ENCODE measurements around the gene GSTM2.
A peak's percentile ranks its signal among the peaks of the same experiment; 100 is the strongest.
"Not testable (repeated sequence)": the region's sequence is repeated elsewhere in the genome, so short reads cannot be mapped to it uniquely, and the experiment has no call there.

Gene GSTM2

DNA sequence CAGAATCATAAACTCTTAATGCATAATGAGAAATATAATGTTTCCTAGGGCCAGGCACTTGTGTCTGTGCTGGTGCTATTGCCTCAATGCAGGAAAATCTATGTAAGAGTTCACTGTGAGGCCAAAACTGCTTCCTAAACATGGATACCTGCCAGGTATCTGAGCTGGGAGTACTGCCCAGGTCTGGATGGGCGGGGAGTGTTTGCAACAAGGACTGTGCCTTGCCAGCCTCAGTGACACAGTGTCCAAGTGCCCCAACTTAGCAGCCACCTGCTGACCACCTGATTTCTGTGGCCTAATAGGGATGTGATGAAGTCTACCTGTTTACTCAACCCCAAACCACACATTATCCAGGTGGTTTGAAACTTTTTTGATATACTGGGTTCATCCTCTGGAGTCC is 17.5 kb downstream of the GSTM2 start:
- not testable (repeated sequence) for DNase-seq

DNA sequence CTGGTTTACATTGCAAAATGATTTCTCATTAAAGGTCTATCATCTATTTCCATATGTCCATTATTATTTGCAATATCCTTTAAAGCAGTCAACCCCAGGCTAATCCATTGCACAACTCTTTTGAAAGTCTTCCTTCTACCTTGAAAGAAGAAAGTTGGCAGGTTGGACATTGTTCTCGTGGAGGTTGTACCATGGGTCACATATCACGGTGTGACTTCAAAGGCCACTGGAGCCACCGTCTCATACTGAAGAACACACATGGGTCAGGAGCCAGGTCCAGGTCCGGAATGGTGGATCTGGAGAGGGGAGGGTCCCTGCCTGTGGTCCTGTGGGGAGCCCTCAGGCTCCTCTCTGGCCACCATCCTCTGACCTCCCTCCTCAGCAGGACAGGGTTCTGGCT is 18.0 kb downstream of the GSTM2 start:
- DNase-seq = not testable (repeated sequence)

DNA sequence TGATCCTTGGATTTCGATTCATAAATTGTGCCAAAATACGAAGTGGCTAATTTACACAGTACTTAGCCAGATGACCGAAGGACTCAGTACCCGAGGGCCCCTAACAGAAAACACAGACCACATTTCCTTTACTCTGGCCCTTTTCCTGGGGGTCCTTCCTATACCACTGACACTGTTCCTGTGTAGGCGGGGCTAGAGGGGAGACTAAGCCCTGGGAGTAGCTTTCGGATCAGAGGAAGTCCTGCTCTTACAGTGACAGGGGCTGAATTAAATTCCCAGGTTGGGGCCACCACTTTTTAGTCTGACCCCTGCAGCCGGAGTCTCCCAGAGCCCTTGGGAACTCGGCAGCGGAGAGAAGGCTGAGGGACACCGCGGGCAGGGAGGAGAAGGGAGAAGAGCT is 19.3 kb downstream of the GSTM2 start:
- DNase-seq = not testable (repeated sequence)

DNA sequence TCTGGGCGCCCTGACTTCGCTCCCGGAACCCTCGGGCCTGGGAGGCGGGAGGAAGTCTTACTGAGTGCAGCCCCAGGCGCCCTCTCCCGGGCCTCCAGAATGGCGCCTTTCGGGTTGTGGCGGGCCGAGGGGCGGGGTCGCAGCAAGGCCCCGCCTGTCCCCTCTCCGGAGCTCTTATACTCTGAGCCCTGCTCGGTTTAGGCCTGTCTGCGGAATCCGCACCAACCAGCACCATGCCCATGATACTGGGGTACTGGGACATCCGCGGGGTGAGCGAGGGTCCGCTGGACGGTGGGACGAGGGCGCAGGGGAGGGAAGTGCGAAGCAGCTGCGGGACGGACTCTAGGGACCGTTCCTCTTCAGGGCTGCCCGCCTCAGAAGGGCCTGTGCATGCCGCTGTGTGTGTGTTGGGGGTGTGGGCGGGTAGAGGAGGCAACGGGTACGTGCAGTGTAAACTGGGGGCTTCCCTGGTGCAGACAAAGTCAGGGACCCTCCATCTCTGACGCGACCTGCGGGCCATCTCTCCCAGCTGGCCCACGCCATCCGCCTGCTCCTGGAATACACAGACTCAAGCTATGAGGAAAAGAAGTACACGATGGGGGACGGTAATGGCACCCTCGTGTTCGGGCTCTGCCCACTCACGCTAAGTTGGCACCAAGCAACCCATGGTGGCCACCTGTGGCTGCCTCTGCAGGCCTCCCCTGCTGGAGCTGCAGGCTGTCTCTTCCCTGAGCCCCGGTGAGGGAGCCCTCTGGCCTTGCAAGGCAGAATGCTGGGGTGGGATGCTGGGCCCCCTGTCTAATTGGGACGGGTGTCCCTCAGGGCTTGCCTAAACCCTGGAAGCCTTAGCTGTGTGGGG is 20.0 kb downstream of the GSTM2 start, which contains the start of gene GSTM1:
Gene GSTM1 (plus strand): TSS at position 177 of the 859 bp plus-strand sequence. CDS start 57 bp downstream, at position 234.
- peak in 1 of 5 donors; percentile 60 for DNase-seq

DNA sequence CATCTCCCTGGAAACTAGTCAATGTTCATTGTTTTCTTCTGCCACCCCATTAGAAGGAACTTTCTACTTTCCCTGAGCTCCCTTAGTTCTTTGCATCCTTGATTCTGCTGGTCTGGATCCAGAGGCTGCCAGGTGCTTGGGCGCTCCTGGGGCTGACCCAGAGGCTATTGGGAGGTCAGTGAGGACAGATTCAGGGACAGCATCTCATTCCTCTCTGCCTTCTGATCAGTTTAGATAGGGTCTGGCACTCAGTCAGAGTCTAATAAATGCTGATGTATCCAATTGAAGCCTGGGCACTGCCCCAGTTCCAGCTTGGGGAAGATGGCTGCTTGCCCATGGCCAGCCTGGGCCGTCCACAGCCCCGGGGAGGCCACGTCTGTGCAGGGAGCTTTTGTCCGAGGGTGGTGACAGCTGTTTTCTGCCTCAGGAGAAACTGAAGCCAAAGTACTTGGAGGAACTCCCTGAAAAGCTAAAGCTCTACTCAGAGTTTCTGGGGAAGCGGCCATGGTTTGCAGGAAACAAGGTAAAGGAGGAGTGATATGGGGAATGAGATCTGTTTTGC is 22.1 kb downstream of the GSTM2 start:
- DNase-seq = no peak

DNA sequence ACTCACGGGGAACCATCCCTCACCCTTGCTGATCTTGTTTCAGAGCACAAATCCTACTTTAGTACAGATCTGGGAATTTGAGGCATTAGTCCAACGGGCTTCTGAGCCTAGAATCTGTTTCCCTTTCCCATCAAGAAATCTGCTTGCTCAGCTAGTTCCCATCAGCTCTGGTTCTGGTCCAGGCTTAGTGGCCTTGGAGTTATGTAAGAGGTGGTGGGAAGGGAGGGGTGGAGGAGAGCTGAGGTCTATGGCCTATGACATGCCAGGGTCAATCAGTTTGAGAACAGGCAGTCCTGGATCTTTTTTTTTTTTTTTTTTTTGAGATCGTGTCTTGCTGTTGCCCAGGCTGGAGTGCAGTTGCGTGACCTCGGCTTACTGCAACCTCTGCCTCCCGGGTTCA is 23.9 kb downstream of the GSTM2 start:
- no peak for DNase-seq

DNA sequence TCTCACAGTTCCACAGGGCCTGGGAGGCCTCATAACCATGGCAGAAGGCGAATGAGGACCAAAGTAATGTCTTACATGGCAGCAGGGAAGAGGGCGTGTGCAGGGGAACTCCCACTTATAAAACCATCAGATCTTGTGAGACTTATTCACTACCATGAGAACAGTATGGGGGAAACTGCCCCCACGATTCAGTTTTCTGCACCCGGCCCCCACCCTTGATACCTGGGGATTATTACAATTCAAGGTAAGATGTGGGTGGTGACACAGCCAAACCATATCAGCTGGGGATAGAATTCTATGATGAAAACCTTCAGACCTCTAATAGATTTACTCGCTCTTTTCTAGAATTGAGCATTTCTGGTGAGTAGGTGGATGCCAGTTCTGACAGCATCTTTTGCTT is 26.5 kb downstream of the GSTM2 start:
- not testable (repeated sequence) for DNase-seq

DNA sequence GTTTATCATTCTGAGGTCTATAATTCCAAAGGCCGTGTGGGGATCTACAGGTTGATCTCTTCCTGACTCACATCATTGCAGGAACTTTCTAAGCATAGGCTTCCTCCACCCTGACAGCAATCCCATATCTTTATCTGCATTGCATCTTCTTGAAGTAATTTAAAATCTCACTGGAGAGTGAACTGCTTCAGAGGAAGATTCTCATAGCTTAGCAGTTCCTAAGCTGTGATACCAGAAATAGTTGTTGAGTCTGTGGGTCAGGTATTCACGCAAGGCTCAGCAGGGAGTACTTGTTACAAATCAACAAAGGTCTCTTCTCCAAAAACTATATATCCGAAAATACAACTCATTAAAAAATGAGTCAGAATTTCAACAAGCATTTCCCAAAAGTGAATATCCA is 27.3 kb downstream of the GSTM2 start:
- not testable (repeated sequence) for DNase-seq

DNA sequence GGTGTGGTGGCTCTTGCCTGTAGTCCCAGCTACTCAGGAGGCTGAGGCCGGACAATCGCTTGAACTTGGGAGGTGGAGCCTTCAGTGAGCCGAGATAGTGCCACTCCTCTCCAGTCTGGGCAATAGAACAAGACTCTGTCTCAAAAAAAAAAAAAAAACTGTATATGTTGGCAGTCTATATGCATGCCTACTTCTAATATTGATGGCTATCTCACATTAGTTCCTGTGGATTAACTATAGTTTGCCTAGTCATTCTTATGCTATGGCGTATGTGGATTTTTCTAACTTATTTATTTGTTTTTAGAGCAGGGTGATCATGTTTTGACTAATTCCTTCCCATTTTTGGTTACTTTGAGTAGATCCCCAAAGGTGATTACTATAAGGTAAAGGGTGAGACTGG is 29.2 kb downstream of the GSTM2 start:
- DNase-seq = no peak

DNA sequence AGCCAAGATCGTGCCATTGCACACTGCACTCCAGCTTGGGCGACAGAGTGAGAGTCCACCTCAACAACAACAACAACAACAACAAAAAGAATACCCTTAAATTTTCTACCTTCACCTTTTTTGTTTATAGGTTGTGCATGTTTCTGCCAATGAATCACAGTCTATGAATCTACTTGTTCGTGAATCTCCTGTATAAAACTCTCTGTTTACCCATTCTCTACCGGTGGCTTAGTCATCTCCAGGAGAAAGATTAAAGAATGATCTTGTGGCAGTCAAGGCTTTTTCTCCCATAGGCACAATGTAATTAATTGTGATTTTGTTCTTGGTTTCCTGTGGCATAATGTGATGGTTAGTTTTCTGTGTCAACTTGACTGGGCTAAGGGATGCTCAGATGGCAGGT is 30.0 kb downstream of the GSTM2 start:
- not testable (repeated sequence) for DNase-seq

DNA sequence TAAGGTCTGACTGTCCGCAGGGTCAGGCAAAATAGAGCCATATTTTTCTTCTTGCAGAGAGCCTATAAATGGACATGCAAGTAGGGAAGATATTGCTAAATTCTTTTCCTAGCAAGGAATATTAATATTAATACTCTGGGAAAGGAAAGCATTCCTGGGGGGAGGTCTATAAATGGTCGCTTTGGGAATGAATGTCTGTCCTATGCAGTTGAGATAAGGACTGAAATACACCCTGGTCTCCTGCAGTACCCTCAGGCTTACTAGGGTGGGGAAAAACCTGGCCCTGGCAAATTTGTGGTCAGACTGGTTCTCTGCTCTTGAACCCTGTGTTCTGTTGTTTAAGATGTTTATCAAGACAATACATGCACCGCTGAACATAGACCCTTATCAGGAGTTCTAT is 35.1 kb downstream of the GSTM2 start:
- DNase-seq = not testable (repeated sequence)

DNA sequence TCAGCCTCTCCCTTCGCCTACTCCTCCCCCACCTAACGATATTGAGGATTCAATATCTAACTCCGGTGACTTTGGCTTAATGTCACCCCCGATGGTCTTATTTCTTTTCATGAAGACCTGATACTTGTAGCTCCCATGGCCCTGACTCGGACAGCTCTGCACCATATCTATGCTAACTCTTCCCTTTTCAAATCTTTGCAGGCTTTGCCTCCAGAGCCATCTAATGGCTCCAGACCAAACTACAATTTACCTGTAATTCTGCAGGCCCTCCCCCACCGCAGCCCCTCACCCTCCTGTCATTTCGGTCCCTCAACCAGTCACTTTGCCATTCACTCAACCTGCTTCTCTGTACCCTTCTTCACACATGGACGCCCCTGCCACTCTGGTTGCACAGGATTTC is 36.3 kb downstream of the GSTM2 start:
- DNase-seq = peak in 1 of 5 donors; percentile 0

DNA sequence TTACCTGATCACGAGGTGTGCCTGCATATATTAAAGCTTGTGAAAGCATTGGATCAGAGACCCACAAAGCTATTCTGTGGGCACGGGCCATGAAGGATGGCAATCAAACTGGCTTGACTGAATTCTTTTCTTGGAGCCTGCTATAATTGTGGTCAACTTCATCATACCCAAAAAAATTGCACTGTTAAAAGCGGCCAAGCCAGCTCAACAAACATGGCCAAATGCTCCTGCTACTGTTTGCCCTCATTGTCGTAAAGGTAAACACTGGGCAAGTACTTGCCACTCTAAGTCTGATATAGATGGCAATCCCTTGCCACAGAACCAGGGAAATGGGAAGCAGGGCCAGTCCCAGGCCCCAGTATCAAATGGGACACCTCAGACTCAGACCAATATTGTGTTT is 37.6 kb downstream of the GSTM2 start:
- no peak for DNase-seq

DNA sequence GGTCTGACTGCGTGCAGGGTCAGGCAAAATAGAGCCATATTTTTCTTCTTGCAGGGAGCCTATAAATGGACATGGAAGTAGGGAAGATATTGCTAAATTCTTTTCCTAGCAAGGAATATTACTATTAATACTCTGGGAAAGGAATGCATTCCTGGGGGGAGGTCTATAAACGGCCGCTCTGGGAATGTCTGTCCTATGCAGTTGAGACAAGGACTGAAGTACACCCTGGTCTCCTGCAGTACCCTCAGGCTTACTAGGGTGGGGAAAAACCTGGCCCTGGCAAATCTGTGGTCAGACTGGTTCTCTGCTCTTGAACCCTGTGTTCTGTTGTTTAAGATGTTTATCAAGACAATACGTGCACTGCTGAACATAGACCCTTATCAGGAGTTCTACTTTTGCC is 41.1 kb downstream of the GSTM2 start:
- DNase-seq = not testable (repeated sequence)

DNA sequence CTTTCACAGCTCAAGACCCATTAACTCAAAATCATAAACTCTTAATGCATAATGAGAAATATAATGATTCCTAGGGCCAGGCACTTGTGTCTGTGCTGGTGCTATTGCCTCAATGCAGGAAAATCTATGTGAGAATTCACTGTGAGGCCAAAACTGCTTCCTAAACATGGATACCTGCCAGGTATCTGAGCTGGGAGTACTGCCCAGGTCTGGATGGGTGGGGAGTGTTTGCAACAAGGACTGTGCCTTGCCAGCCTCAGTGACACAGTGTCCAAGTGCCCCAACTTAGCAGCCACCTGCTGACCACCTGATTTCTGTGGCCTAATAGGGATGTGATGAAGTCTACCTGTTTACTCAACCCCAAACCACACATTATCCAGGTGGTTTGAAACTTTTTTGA is 42.0 kb downstream of the GSTM2 start:
- DNase-seq = peak in 1 of 5 donors; percentile 0

DNA sequence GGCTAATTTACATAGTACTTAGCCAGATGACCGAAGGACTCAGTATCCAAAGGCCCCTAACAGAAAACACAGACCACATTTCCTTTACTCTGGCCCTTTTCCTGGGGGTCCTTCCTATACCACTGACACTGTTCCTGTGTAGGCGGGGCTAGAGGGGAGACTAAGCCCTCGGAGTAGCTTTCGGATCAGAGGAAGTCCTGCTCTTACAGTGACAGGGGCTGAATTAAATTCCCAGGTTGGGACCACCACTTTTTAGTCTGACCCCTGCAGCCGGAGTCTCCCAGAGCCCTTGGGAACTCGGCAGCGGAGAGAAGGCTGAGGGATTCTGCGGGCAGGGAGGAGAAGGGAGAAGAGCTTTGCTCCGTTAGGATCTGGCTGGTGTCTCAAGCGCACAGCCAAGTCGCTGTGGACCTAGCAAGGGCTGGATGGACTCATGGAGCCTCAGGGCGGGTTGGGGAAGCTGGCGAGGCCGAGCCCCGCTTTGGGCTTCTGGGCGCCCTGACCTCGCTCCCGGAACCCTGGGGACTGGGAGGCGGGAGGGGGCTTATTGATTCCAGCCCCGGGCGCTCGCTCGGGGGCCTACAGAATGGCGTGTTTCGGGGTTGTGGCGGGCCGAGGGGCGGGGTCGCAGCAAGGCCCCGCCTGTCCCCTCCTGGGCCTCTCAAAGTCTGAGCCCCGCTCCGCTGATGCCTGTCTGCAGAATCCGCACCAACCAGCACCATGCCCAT is 43.9 kb downstream of the GSTM2 start, which contains the start of gene GSTM5:
Gene GSTM5 (plus strand): TSS at position 659 of the 728 bp plus-strand sequence. CDS start 62 bp downstream, at position 721.
- peak in 1 of 5 donors; percentile 0 for DNase-seq

DNA sequence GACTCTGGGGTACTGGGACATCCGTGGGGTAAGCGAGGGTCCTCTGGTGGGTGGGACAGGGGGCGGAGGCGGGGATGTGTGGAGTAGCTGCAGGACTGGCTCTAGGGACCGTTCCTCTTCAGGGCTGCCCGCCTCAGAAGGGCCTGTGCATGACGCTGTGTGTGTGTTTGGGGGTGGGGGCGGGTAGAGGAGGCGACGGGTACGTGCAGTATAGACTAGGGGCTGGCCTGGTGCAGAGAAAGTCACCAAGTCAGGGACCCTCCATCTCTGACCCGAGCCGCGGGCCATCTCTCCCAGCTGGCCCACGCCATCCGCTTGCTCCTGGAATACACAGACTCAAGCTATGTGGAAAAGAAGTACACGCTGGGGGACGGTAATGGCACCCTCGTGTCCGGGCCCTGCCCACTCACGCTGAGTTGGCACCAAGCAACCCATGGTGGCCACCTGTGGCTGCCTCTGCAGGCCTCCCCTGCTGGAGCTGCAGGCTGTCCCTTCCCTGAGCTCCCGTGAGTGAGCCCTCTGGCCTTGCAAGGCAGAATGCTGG is 44.5 kb downstream of the GSTM2 start:
- no peak for DNase-seq

DNA sequence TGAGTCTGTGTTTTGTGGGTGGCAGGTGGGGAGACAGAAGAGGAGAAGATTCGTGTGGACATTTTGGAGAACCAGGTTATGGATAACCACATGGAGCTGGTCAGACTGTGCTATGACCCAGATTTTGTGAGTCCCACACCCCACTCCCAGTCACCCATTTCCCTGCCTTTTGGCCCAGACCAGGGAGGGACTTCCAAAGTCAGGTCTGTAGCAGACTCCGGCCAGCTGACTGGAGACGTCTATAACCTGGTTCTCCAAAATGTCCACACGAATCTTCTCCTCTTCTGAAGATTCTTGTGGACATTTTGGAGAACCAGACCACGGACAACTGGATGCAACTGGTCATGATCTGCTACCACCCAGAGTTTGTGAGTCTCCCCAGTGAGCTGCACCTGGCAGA is 45.8 kb downstream of the GSTM2 start:
- DNase-seq = no peak

DNA sequence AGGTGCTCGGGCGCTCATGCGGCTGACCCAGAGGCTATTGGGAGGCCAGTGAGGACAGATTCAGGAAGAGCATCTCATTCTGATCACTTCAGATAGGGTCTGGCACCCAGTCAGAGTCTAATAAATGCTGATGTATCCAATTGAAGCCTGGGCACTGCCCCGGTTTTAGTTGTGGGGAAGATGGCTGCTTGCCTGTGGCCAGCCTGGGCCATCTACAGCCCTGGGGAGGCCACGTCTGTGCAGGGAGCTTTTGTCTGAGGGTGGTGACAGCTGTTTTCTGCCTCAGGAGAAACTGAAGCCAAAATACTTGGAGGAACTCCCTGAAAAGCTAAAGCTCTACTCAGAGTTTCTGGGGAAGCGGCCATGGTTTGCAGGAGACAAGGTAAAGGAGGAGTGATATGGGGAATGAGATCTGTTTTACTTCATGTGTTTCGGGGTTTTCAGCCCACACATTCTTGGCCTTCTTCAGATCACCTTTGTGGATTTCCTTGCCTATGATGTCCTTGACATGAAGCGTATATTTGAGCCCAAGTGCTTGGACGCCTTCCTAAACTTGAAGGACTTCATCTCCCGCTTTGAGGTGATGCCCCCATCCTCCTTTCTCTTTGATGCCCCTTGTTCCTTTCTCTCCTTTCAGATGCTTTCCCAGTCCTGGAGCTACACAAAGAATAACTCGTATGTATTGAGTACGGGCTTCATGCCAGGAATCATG is 47.0 kb downstream of the GSTM2 start:
- no peak for DNase-seq

DNA sequence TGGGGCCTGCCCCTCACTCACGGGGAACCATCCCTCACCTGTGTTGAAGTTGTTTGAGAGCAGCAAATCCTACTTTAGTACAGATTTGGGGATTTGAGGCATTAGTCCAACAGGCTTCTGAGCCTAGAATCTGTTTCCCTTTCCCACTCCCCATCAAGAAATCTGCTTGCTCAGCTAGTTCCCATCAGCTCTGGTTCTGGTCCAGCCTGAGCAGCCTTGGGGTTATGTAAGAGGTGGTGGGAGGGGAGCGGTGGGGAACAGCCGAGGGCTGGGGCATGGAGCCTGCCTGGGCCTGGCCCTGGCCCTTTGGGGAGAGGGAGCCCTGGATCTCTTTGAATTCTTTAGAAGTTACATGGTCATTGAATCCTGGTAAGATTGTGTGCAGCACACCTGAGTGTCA is 48.3 kb downstream of the GSTM2 start:
- no peak for DNase-seq

DNA sequence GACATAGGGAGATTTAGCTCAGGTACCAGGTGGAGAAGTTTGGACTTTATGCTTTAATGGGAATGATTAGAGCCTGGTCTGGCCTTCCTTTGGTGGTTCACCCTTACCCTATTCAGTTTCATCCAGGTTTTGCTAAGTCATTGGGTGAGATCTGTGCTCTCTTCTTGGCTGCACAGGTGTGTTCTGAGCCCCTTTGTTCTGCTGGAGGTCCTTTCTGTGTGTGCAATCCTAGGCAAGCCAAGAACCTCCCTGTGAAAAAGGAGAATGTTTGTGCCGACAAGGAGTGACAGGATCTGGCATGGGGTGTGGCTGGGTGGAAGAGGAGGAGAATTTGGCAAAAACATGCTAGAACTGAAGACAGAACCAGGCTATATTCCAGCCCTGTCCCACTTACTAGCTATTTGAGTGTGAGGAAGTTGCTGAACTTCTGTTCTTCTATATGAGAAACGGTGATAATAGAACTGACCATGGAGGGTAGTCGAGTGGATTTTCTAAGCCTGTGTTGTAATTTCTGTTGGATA is 48.8 kb downstream of the GSTM2 start:
- no peak for DNase-seq

DNA sequence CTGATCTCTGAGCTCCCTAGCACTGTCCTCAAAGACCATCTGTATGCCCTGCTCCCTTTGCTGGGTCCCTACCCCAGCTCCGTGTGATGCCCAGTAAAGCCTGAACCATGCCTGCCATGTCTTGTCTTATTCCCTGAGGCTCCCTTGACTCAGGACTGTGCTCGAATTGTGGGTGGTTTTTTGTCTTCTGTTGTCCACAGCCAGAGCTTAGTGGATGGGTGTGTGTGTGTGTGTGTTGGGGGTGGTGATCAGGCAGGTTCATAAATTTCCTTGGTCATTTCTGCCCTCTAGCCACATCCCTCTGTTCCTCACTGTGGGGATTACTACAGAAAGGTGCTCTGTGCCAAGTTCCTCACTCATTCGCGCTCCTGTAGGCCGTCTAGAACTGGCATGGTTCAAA is 49.9 kb downstream of the GSTM2 start:
- DNase-seq = no peak
